Endodermal cell (in vitro differentiated cells): ENCODE data around the gene FEM1C. TPM values are rescaled to one million over a fixed set of nuclear protein-coding genes. Genes with fewer than 3 reads are reported as not detected.

Experiments
- DNase-seq: peaks from one replicate; pipeline ENCODE4 v3.0.0-alpha.2; 2017
- H3K27ac ChIP-seq: 2 replicates; pipeline ENCODE4 v1.5.1; 2013; ENCODE audit warnings: mild to moderate bottlenecking, low read depth, low read length, moderate library complexity
- H3K27me3 ChIP-seq: 2 replicates; pipeline ENCODE4 v1.6.1; 2013; ENCODE audit warnings: mild to moderate bottlenecking, low read length, moderate library complexity; ENCODE audit not compliant: insufficient read depth, control insufficient read depth, poor library complexity, severe bottlenecking
- H3K36me3 ChIP-seq: 2 replicates; pipeline ENCODE4 v1.7.0; 2013; ENCODE audit warnings: mild to moderate bottlenecking, low read length, moderate library complexity; ENCODE audit not compliant: control insufficient read depth, insufficient read depth
- H3K4me1 ChIP-seq: one replicate; pipeline ENCODE4 v1.7.0; 2013; ENCODE audit warnings: low read length; ENCODE audit not compliant: control insufficient read depth, insufficient read depth
- H3K4me3 ChIP-seq: 2 replicates; pipeline ENCODE4 v1.5.1; 2013; ENCODE audit warnings: mild to moderate bottlenecking, low read length, moderate library complexity
- H3K9ac ChIP-seq: 2 replicates; pipeline ENCODE4 v1.6.1; 2013; ENCODE audit warnings: mild to moderate bottlenecking, low read length, moderate library complexity; ENCODE audit not compliant: poor library complexity, severe bottlenecking; ENCODE audit errors: extremely low read depth
- H3K9me3 ChIP-seq: 2 replicates; pipeline ENCODE4 v1.6.1; 2013; ENCODE audit warnings: mild to moderate bottlenecking, low read length, moderate library complexity; ENCODE audit not compliant: control insufficient read depth
- H3K27ac Mint-ChIP-seq: 2 replicates; pipeline ENCODE4 v1.8.0; 2020; ENCODE audit warnings: mixed read lengths
- H3K27me3 Mint-ChIP-seq: 2 replicates; pipeline ENCODE4 v1.8.0; 2021; ENCODE audit warnings: mild to moderate bottlenecking, mixed read lengths; ENCODE audit not compliant: insufficient read depth
- H3K36me3 Mint-ChIP-seq: 2 replicates; pipeline ENCODE4 v1.8.0; 2020; ENCODE audit warnings: low read depth, mixed read lengths
- H3K4me1 Mint-ChIP-seq: 2 replicates; pipeline ENCODE4 v1.8.0; 2020; ENCODE audit warnings: mixed read lengths
- H3K4me3 Mint-ChIP-seq: 2 replicates; pipeline ENCODE4 v1.8.0; 2020; ENCODE audit warnings: mild to moderate bottlenecking, moderate library complexity, mixed read lengths
- H3K9me3 Mint-ChIP-seq: 2 replicates; pipeline ENCODE4 v1.8.0; 2020; ENCODE audit warnings: mild to moderate bottlenecking, mixed read lengths
- WGBS, 2 experiments: methylation state at CpG; one replicate each; pipeline versions ENCODE4 v1.1.5 to v1.1.7; 2013; ENCODE audit warnings: missing lambda C conversion rate in 2 of 2, mixed read lengths in 1 of 2; ENCODE audit not compliant: insufficient coverage in 1 of 2, insufficient read length in 1 of 2; 5-methylcytosine and 5-hydroxymethylcytosine counted together
- total RNA-seq, 2 donors: library from RNA; stranded (reverse); fragmentation: NEBNext Ultra II Directional in 1 of 2; extraction: Animal tissue kit (Norgen Biotek cat#: 25700) in 1 of 2; gene quantifications; 2 replicates in 1 of 2; 3 replicates in 1 of 2; pipeline ENCODE4 v1.2.1, GENCODE V29; 2021
- TF ChIP-seq, protein P1 (sequence below): fragments of 200-600 bp; sonication (generic); conservative IDR thresholded peaks from 2 replicates; pipeline ENCODE4 v1.5.0; 2021; ENCODE audit warnings: antibody characterized with exemption, mild to moderate bottlenecking

Gene FEM1C
- total RNA-seq, 2 donors from 2014 or later = 12.3 to 14.4 TPM

DNA sequence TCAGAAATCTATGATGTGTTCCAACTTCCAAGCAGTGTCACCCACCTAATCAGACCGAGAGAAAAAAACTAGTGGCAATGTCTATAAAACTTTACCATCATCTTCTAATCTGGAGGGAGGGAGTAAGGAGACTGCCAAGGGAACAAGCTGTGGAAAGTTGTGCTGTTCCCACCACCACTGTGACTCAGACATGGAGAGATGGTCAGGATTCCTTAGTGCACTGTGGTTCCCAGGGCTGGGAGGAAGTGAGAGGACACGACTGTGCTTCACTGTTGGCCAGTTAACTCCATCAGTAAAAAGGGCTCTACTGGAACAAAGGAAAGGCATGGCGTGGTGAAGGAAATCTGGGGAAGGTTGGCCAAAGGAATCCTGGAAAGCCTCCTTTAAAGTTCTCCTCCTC, 38.9 kb upstream of the FEM1C start:
- H3K9ac ChIP-seq = no peak overlapping the region
- no peak overlapping the region for H3K27ac ChIP-seq
- Mint-ChIP-seq H3K4me3 (no peak overlapping the region), H3K4me1 (no peaks in the 10 kb centered on the region), H3K27ac (no peak overlapping the region), H3K9me3 (no peaks in the 10 kb centered on the region), H3K27me3 (no peaks in the 10 kb centered on the region), H3K36me3 (no peaks in the 10 kb centered on the region)
- no peaks in the 10 kb centered on the region for H3K27me3 ChIP-seq
- no peak overlapping the region for H3K4me3 ChIP-seq
- H3K4me1 ChIP-seq = no peaks in the 10 kb centered on the region
- TF ChIP-seq, protein P1, sequence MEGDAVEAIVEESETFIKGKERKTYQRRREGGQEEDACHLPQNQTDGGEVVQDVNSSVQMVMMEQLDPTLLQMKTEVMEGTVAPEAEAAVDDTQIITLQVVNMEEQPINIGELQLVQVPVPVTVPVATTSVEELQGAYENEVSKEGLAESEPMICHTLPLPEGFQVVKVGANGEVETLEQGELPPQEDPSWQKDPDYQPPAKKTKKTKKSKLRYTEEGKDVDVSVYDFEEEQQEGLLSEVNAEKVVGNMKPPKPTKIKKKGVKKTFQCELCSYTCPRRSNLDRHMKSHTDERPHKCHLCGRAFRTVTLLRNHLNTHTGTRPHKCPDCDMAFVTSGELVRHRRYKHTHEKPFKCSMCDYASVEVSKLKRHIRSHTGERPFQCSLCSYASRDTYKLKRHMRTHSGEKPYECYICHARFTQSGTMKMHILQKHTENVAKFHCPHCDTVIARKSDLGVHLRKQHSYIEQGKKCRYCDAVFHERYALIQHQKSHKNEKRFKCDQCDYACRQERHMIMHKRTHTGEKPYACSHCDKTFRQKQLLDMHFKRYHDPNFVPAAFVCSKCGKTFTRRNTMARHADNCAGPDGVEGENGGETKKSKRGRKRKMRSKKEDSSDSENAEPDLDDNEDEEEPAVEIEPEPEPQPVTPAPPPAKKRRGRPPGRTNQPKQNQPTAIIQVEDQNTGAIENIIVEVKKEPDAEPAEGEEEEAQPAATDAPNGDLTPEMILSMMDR = no peak
- no peaks in the 10 kb centered on the region for H3K36me3 ChIP-seq
- no peak for DNase-seq
- H3K9me3 ChIP-seq = no peaks in the 10 kb centered on the region
- WGBS, 2 experiments = 81% methylated on average over 3 of the region's 3 CpGs; no CpG with 5 or more reads in 1 of the 2 experiments

DNA sequence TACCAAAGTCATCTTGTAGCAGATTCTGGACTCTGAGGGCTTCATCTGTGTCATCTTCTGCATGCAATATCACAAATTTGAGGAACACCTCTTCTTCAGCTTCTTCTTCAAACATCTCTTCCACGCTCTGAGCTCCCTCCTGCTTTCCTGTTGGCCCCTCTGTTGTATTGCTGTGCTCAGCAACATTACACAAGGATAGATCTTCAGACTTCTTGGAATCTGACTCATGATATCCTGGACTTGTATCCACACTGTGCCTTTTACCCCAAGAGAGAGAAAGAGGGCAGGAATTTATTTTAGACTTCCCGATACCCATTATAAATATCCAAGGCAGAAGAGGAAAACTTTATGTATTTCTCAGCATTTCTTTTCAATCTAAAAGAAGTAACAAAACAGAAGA, 36.4 kb upstream of the FEM1C start:
- no peak overlapping the region for H3K27ac Mint-ChIP-seq
- no peak overlapping the region for H3K27ac ChIP-seq
- TF ChIP-seq, protein P1 = no peak
- no peaks in the 10 kb centered on the region for H3K9me3 ChIP-seq
- no peak overlapping the region for H3K4me3 Mint-ChIP-seq
- no peaks in the 10 kb centered on the region for H3K27me3 Mint-ChIP-seq
- H3K4me1 ChIP-seq = no peaks in the 10 kb centered on the region
- no peaks in the 10 kb centered on the region for H3K27me3 ChIP-seq
- H3K36me3 Mint-ChIP-seq = no peaks in the 10 kb centered on the region
- H3K4me3 ChIP-seq = no peak overlapping the region
- DNase-seq = no peak
- WGBS, 2 experiments = 91 to 100% methylated on average over 1 to 2 of the region's 2 CpGs
- H3K4me1 Mint-ChIP-seq = no peaks in the 10 kb centered on the region
- no peaks in the 10 kb centered on the region for H3K9me3 Mint-ChIP-seq
- H3K9ac ChIP-seq = no peak overlapping the region
- no peaks in the 10 kb centered on the region for H3K36me3 ChIP-seq

- Mint-ChIP-seq H3K4me1 (no peaks in the 10 kb centered on the region), H3K4me3 (no peak overlapping the region), H3K36me3 (no peaks in the 10 kb centered on the region), H3K27me3 (no peaks in the 10 kb centered on the region), H3K9me3 (no peaks in the 10 kb centered on the region), H3K27ac (no peak overlapping the region)
- Histone ChIP-seq H3K27me3 (no peaks in the 10 kb centered on the region), H3K36me3 (no peaks in the 10 kb centered on the region), H3K4me1 (no peaks in the 10 kb centered on the region), H3K4me3 (no peak overlapping the region), H3K9ac (no peak overlapping the region), H3K9me3 (no peaks in the 10 kb centered on the region), H3K27ac (no peak overlapping the region)
- no peak for DNase-seq
- TF ChIP-seq, protein P1 = no peak
- 93 to 100% methylated on average over 2 to 6 of the region's 6 CpGs for WGBS, 2 experiments
These were observed 35.2 kb upstream of the FEM1C start for GRCh38 chr5:115579747-115580173.
